K562 (cell line): ENCODE results near the gene PDE4D. TPM values are rescaled to one million over a fixed set of nuclear protein-coding genes. Genes with fewer than 3 reads are reported as not detected.

ENCODE experiments used
- ATAC-seq: fragments of 200-7000 bp; cut with Tn5 transposase; 3 replicates; pipeline ENCODE4 v1.9.1; 2020; ENCODE audit warnings: moderate library complexity
- BruUV-seq: library from RNA; stranded (reverse); fragments of 400-500 nt; replicated peaks from 2 replicates; lab custom pipeline; 2021; lab: Mats Ljungman, UMichigan
- CTCF ChIA-PET: fragments of 300-600 bp; formaldehyde crosslinking; extraction: SDS; loops from one replicate; lab custom pipeline; 2021; ENCODE audit warnings: low intra/inter-chr PET ratio; lab: Yijun Ruan, JAX
- POLR2A ChIA-PET: fragments of 300-600, 350-650 bp; sonication (Branson Sonifier 250); formaldehyde crosslinking; extraction: SDS; loops from one replicate; lab custom pipeline; 2021; ENCODE audit warnings: antibody characterized with exemption, inconsistent platforms; lab: Yijun Ruan, JAX
- DNase-seq, 4 experiments: peaks; one replicate each; pipeline versions ENCODE4 v3.0.0 to v3.0.0-alpha.2; 2011 to 2018; ENCODE audit warnings: low spot score in 3 of 4, mixed read lengths in 3 of 4; ENCODE audit errors: extremely low read depth in 1 of 4
- FAIRE-seq: peaks from 2 replicates; lab custom pipeline; 2011; peaks lifted over from hg19 to GRCh38; lab: Jason Lieb, UNC
- H2AFZ ChIP-seq: 2 replicates; pipeline ENCODE4 v1.6.0; 2011; ENCODE audit warnings: low read depth, low read length, control low read depth, inconsistent platforms
- H3K27ac ChIP-seq: fragments of 200-600 bp; 3 replicates; pipeline ENCODE4 v1.8.0; 2011; ENCODE audit warnings: low read depth, mild to moderate bottlenecking, control low read depth, inconsistent platforms, low read length, moderate library complexity, mixed read lengths; ENCODE audit errors: extremely low read depth
- H3K27me3 ChIP-seq, 2 experiments: fragments of 300-600 bp in 1 of 2; 2 replicates in 1 of 2; 3 replicates in 1 of 2; pipeline versions ENCODE4 v1.6.0 to v1.8.0; 2011; ENCODE audit warnings: inconsistent platforms in 2 of 2, low read length in 2 of 2, mild to moderate bottlenecking in 1 of 2, mixed read lengths in 1 of 2, moderate library complexity in 1 of 2; ENCODE audit not compliant: control insufficient read depth in 2 of 2, insufficient read depth in 2 of 2
- H3K36me3 ChIP-seq: fragments of 300-600 bp; 3 replicates; pipeline ENCODE4 v1.8.0; 2011; ENCODE audit warnings: mild to moderate bottlenecking, low read length, inconsistent platforms; ENCODE audit not compliant: control insufficient read depth, insufficient read depth
- H3K4me1 ChIP-seq, 2 experiments: fragments of 200-600 bp in 1 of 2; replicated peaks in 1 of 2; 2 replicates in 1 of 2; 3 replicates in 1 of 2; pipeline versions ENCODE4 v1.5.1 to v1.8.0; 2011; ENCODE audit warnings: inconsistent platforms in 2 of 2, low read length in 2 of 2, mild to moderate bottlenecking in 1 of 2, mixed read lengths in 1 of 2, moderate library complexity in 1 of 2; ENCODE audit not compliant: control insufficient read depth in 2 of 2, insufficient read depth in 2 of 2
- H3K4me2 ChIP-seq: 2 replicates; pipeline ENCODE4 v1.6.1; 2011; ENCODE audit warnings: low read length, control low read depth, inconsistent platforms, mixed read lengths; ENCODE audit not compliant: insufficient read depth
- H3K4me3 ChIP-seq: fragments of 200-600 bp; sonication (generic), shearing (Covaris generic); 2 replicates; pipeline ENCODE4 v1.5.1; 2016; ENCODE audit warnings: control low read depth, inconsistent platforms
- H3K79me2 ChIP-seq: fragments of 200-600 bp; 3 replicates; pipeline ENCODE4 v1.8.0; 2011; ENCODE audit warnings: low read length, inconsistent platforms; ENCODE audit not compliant: control insufficient read depth, insufficient read depth
- H3K9ac ChIP-seq, 2 experiments: 2 replicates each; pipeline versions ENCODE4 v1.6.0 to v1.6.1; 2011; ENCODE audit warnings: low read depth in 2 of 2, low read length in 2 of 2, control low read depth in 1 of 2, inconsistent platforms in 1 of 2, mild to moderate bottlenecking in 1 of 2, mixed read lengths in 1 of 2; ENCODE audit not compliant: insufficient read depth in 1 of 2
- H3K9me1 ChIP-seq: one replicate; pipeline ENCODE4 v1.6.0; 2011; ENCODE audit warnings: inconsistent platforms, mild to moderate bottlenecking, low read length, moderate library complexity; ENCODE audit not compliant: control insufficient read depth, insufficient read depth
- H3K9me3 ChIP-seq: replicated peaks from 2 replicates; pipeline ENCODE4 v1.5.1; 2011; ENCODE audit warnings: low read depth, low read length, inconsistent platforms; ENCODE audit not compliant: control insufficient read depth, insufficient read depth
- H4K20me1 ChIP-seq: replicated peaks from 2 replicates; pipeline ENCODE4 v1.6.1; 2011; ENCODE audit warnings: low read length, inconsistent platforms, mixed read lengths; ENCODE audit not compliant: control insufficient read depth, insufficient read depth
- BCOR ChIP-seq: fragments of 450-650 bp; IDR thresholded peaks from 2 replicates; pipeline ENCODE4 v1.6.1; 2016
- CTBP1 ChIP-seq: fragments of 450-650 bp; IDR thresholded peaks from 2 replicates; pipeline ENCODE4 v1.6.1; 2016; ENCODE audit warnings: borderline replicate concordance
- ESRRB ChIP-seq: fragments of 250-450 bp; sonication (Bioruptor Pico); IDR thresholded peaks from 2 replicates; pipeline ENCODE4 v1.5.0; 2020; ENCODE audit warnings: mild to moderate bottlenecking, moderate library complexity, borderline replicate concordance
- GTF2F1 ChIP-seq: IDR thresholded peaks from 2 replicates; pipeline ENCODE4 v1.6.1; 2011; ENCODE audit warnings: low read depth, low read length, improper control_type of control experiment
- HEY1 ChIP-seq: fragments of 250-450 bp; sonication (Bioruptor Pico); IDR thresholded peaks from 2 replicates; pipeline ENCODE4 v1.5.0; 2020; ENCODE audit warnings: mild to moderate bottlenecking, moderate library complexity, borderline replicate concordance
- NELFE ChIP-seq: IDR thresholded peaks from 2 replicates; pipeline ENCODE4 v1.6.1; 2011; ENCODE audit warnings: mild to moderate bottlenecking; ENCODE audit not compliant: insufficient read depth, insufficient read length
- THRA ChIP-seq: fragments of 450-650 bp; IDR thresholded peaks from 2 replicates; pipeline ENCODE4 v1.6.1; 2017; ENCODE audit warnings: mild to moderate bottlenecking, moderate library complexity
- TRIM28 ChIP-seq: fragments of 450-650 bp; IDR thresholded peaks from 2 replicates; pipeline ENCODE4 v1.6.1; 2017
- ZBTB7A ChIP-seq: IDR thresholded peaks from 2 replicates; pipeline ENCODE4 v1.6.1; 2011; ENCODE audit warnings: low read depth, mild to moderate bottlenecking, low read length, moderate library complexity, borderline replicate concordance; ENCODE audit not compliant: control insufficient read depth
- WGBS: fragments of 100-300 bp; shearing (Covaris generic); methylation state at CpG from one replicate; pipeline ENCODE4 v1.1.6; 2016; ENCODE audit warnings: low coverage, mixed read lengths; ENCODE audit not compliant: insufficient coverage; ENCODE audit errors: missing lambda C conversion rate; 5-methylcytosine and 5-hydroxymethylcytosine counted together
- in situ Hi-C: fragments of 300-500 bp; cut with MboI; formaldehyde crosslinking; loops from 4 replicates; pipeline ENCODE4 v1.15.0; 2018; ENCODE audit warnings: inconsistent platforms, mixed read lengths
- intact Hi-C: fragments of 100-400 bp; cut with micrococcal nuclease; formaldehyde crosslinking; loops from 2 replicates; pipeline ENCODE4 v1.14.2; 2022
- polyA plus RNA-seq, 8 experiments: library from polyadenylated mRNA; depleted of rRNA in 4 of 8; stranded (reverse) in 5 of 8; unstranded in 3 of 8; fragments of >200 nt; fragmentation: Nextera tagmentation in 2 of 8; fragmentation: Illumina TruSeq in 1 of 8; extraction: Ambion mirVana in 2 of 8; extraction: Trizol in 1 of 8; gene quantifications; 2 replicates each; pipeline versions ENCODE4 v1.2.1 to v1.2.3, GENCODE V29; 2011 to 2014; ENCODE audit warnings: inconsistent platforms in 1 of 8, missing spikeins in 1 of 8
- total RNA-seq, 7 experiments: library from RNA; depleted of rRNA in 6 of 7; stranded (reverse); fragments of >200 nt in 6 of 7; fragmentation: Illumina TruSeq in 2 of 7; extraction: Trizol in 2 of 7; gene quantifications; 2 replicates each; pipeline versions ENCODE4 v1.2.1 to v1.2.3, GENCODE V29; 2011 to 2021; ENCODE audit warnings: low replicate concordance in 1 of 7

The PDE4D gene
- total and polyA plus RNA-seq, 9 of the 15 experiments (the other 6 are each of a cell fraction or from before 2014, with no cell fraction given): 0.04 to 0.46 (median 0.13) TPM

GRCh38 chr5:59021286-59021673, 872.2 kb downstream of the PDE4D start (continued):
- no peak for TF ChIP-seq ESRRB (CRISPR knock-in tag)

GRCh38 chr5:59020611-59021285, 872.8 kb downstream of the PDE4D start:
- Histone ChIP-seq H2AFZ (no peak overlapping the region), H3K4me2 (no peak overlapping the region), H3K4me3 (no peak overlapping the region), H3K36me3 (no peaks in the 10 kb centered on the region), H4K20me1 (no peaks in the 10 kb centered on the region), H3K79me2 (no peaks in the 10 kb centered on the region), H3K9me3 (no peaks in the 10 kb centered on the region), H3K27me3 (no peaks in the 10 kb centered on the region), H3K9ac (no peak overlapping the region), H3K4me1 (no peaks in the 10 kb centered on the region), H3K9me1 (no peaks in the 10 kb centered on the region)
- in situ Hi-C loops: no loop called here
- no TSS peak for BruUV-seq
- intact Hi-C loops: no loop called here
- DNase-seq (no peak), FAIRE-seq (no peak), ATAC-seq (no peak)
- WGBS: 4% methylated on average over 3 of the region's 3 CpGs
- POLR2A ChIA-PET: no interaction called here
- CTCF ChIA-PET: no interaction called here
- TF ChIP-seq NELFE (no peak), HEY1 (no peak), CTBP1 (no peak), BCOR (no peak), ZBTB7A (no peak), GTF2F1 (no peak), THRA (no peak), TRIM28 (no peak)
- TF ChIP-seq, all 486 proteins: peak for 0
- no peak overlapping the region for H3K27ac ChIP-seq
